ENCODE results near the gene TOMM5. TPM values are rescaled to one million over a fixed set of nuclear protein-coding genes. Genes with fewer than 3 reads are reported as not detected.

Gene TOMM5
- total and polyA plus RNA-seq, 3 donors from 2014 or later = 96.5 to 126 (median 113) TPM

DNA sequence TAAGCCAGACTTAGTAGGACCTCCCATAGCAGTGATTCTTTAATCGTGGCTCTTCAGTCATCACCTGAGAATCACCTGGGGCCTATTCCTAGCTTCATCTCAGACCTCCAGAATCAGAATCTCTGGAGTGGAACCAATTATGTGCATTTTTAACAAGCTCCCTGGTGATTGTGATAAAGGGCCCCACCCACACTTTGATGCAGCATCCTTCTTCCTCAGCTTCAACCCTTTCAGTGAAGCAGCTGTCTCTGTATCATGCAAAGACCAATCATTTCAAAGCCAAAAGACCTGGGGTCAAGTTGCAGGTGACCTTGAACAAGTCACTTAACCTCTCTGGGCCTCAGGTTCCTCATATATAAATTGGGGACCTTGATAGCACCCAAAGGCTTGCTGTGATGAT is 33.3 kb downstream of the TOMM5 start:
- Histone ChIP-seq H3K9me3 (no peaks in the 10 kb centered on the region), H3K27ac (no peak overlapping the region), H3K4me1 (no peaks in the 10 kb centered on the region), H3K27me3 (no peaks in the 10 kb centered on the region), H3K36me3 (ENCODE audit: low read depth, missing control alignments) (no peaks in the 10 kb centered on the region), H3K4me3 (no peak overlapping the region)
- TF ChIP-seq POLR2A (IDR thresholded peaks at IDR 0.05) = no peak
- TF ChIP-seq CTCF (IDR thresholded peaks at IDR 0.05) = no peak
- WGBS, 2 donors = 79 to 81% methylated on average over 1 of the region's 1 CpG
- DNase-seq = no peak
- intact Hi-C loops (cut with DNase I; ENCODE audit: low total_unique reads) = no loop called here

DNA sequence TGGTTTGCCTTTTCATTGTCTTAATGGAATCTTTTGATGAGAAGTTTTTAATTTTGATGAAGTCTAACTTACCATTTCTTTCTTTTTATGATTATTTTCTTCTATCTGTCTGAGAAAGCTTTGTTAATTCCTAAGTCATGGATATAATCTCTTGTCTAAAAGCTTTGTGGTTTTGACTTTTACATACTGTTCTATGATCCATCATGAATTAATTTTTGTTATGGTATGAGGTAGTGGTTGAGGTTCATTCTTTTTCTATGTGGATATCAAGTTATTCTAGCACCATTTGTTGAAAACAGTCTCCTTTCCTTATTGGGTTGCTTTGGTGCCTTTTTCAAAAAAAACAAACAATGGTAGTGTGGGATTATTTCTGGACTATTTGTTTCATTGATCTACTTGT is 36.6 kb downstream of the TOMM5 start:
- H3K4me3 ChIP-seq = no peak overlapping the region
- no peak overlapping the region for H3K27ac ChIP-seq
- no peaks in the 10 kb centered on the region for H3K36me3 ChIP-seq (ENCODE audit: low read depth, missing control alignments)
- TF ChIP-seq CTCF (IDR thresholded peaks at IDR 0.05) (no peak), POLR2A (IDR thresholded peaks at IDR 0.05) (no peak)
- no peaks in the 10 kb centered on the region for H3K9me3 ChIP-seq
- intact Hi-C loops (cut with DNase I; ENCODE audit: low total_unique reads) = no loop called here
- no peak for DNase-seq
- H3K4me1 ChIP-seq = no peaks in the 10 kb centered on the region
- H3K27me3 ChIP-seq = no peaks in the 10 kb centered on the region

GRCh38 chr9:37554318-37554717 is 38.1 kb downstream of the TOMM5 start:
- no peak overlapping the region for H3K4me3 ChIP-seq
- no peaks in the 10 kb centered on the region for H3K36me3 ChIP-seq (ENCODE audit: low read depth, missing control alignments)
- H3K9me3 ChIP-seq = no peaks in the 10 kb centered on the region
- DNase-seq = no peak
- no peak for TF ChIP-seq POLR2A (IDR thresholded peaks at IDR 0.05)
- TF ChIP-seq CTCF (IDR thresholded peaks at IDR 0.05) = no peak
- H3K27ac ChIP-seq = no peak overlapping the region
- H3K4me1 ChIP-seq = no peaks in the 10 kb centered on the region
- no peaks in the 10 kb centered on the region for H3K27me3 ChIP-seq
- intact Hi-C loops (cut with DNase I; ENCODE audit: low total_unique reads) = no loop called here
- 88 to 95% methylated on average over 3 of the region's 3 CpGs for WGBS, 2 donors

GRCh38 chr9:37551888-37552287 is 40.5 kb downstream of the TOMM5 start:
- no peak for TF ChIP-seq POLR2A (IDR thresholded peaks at IDR 0.05)
- TF ChIP-seq CTCF (IDR thresholded peaks at IDR 0.05) = no peak
- no peak overlapping the region for H3K4me3 ChIP-seq
- intact Hi-C loops (cut with DNase I; ENCODE audit: low total_unique reads) = no loop called here

DNA sequence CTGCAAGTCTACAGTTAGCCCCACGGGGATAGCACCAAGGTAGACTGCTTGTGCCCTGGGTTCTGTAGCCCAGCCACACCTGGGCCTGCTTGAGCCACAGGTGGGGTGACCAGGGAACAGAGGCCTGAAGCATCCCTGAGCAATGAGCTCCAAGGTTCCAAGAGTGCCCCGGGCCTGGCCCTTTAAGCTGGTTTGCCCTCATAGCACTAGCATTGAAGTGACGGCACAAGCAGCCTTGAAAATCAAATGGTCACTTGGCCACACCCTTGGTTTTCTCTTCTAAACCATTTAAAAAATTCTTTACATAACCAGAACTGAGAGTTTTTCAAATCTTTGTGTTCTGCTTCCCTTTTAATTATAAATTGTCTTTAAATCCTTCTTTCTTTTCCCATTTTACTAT is 40.9 kb downstream of the TOMM5 start:
- no peaks in the 10 kb centered on the region for H3K4me1 ChIP-seq
- WGBS, 2 donors = 51 to 74% methylated on average over 2 to 3 of the region's 3 CpGs
- DNase-seq = no peak
- H3K36me3 ChIP-seq (ENCODE audit: low read depth, missing control alignments) = no peaks in the 10 kb centered on the region
- H3K27ac ChIP-seq = no peak overlapping the region
- no peak overlapping the region for H3K4me3 ChIP-seq
- no peaks in the 10 kb centered on the region for H3K9me3 ChIP-seq
- intact Hi-C loops (cut with DNase I; ENCODE audit: low total_unique reads) = no loop called here
- TF ChIP-seq CTCF (IDR thresholded peaks at IDR 0.05) (no peak), POLR2A (IDR thresholded peaks at IDR 0.05) (no peak)
- H3K27me3 ChIP-seq = no peaks in the 10 kb centered on the region

More at GRCh38 chr9:37551888-37552287, 40.5 kb downstream of the TOMM5 start:
- Histone ChIP-seq H3K9me3 (no peaks in the 10 kb centered on the region), H3K27me3 (no peaks in the 10 kb centered on the region), H3K27ac (no peak overlapping the region), H3K4me1 (no peaks in the 10 kb centered on the region), H3K36me3 (ENCODE audit: low read depth, missing control alignments) (no peaks in the 10 kb centered on the region)
- no peak for DNase-seq
- WGBS, 2 donors = 84 to 86% methylated on average over 2 of the region's 2 CpGs

All from testis (tissue), 3 donors.